ENCODE measurements around the gene SEMA4D.

Gene SEMA4D

DNA sequence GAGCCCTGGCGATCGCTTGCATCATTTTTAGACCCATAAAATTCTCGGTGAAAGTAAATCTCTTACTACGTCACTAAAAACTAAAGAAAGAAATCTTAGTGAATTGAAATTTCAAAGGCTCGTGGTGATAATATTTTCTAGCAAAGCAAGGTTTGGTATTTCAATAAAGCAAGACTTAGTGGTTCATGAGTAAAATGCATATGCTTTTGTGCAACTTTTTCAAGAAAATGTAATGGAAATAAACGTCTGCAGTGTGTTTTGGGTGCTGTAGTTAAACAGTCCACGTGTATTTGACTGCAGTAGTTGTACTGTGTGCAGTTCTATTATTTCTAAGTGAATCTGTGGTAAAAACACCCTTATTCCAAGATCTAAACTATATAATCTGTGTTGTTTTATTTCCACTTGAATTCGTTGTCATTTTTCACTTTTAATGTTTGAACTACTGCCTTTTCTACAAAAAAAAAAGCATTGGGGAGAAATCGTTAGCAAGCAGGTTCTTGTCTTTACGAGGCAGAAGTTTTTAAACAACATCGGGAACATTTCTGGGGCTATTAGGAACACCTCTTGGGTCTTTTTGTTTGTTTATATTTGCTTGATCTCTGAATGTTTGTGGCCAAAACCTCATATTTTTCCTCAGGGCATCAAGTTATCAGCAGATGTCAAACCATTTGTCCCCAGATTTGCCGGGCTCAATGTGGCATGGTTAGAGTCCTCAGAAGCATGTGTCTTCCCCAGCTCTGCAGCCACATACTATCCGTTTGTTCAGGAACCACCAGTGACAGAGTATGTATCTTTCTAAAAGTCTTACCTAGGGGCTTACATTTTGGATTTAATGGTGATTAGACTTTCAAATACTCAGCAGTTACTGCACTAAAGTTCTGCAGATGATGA is 178.7 kb downstream of the SEMA4D start:
- no peak for DNase-seq (ENCODE audit: low read depth)
- peak overlapping the region; percentile 69 for H3K4me3 ChIP-seq (ENCODE audit: low read depth, low read length)
- TF ChIP-seq, protein P1, sequence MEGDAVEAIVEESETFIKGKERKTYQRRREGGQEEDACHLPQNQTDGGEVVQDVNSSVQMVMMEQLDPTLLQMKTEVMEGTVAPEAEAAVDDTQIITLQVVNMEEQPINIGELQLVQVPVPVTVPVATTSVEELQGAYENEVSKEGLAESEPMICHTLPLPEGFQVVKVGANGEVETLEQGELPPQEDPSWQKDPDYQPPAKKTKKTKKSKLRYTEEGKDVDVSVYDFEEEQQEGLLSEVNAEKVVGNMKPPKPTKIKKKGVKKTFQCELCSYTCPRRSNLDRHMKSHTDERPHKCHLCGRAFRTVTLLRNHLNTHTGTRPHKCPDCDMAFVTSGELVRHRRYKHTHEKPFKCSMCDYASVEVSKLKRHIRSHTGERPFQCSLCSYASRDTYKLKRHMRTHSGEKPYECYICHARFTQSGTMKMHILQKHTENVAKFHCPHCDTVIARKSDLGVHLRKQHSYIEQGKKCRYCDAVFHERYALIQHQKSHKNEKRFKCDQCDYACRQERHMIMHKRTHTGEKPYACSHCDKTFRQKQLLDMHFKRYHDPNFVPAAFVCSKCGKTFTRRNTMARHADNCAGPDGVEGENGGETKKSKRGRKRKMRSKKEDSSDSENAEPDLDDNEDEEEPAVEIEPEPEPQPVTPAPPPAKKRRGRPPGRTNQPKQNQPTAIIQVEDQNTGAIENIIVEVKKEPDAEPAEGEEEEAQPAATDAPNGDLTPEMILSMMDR (IDR thresholded peaks at IDR 0.05; ENCODE audit: insufficient read depth, low read depth, low read length, missing control alignments), result no peak

- H3K4me3 ChIP-seq (ENCODE audit: low read depth, low read length), result peak within 1 kb of the TSS; percentile 69
- TF ChIP-seq, protein P1 (IDR thresholded peaks at IDR 0.05; ENCODE audit: insufficient read depth, low read depth, low read length, missing control alignments), result peak; percentile 61
- peak; percentile 97 for DNase-seq (ENCODE audit: low read depth)
These were observed 179.5 kb downstream of the SEMA4D start, which contains the start of gene SECISBP2 for GRCh38 chr9:89318123-89319014. TSS of gene SECISBP2 (plus strand) at chr9:89318500. CDS start at chr9:89318577, 77 bp downstream.

GRCh38 chr9:89317282-89317681 is 180.6 kb downstream of the SEMA4D start:
- TF ChIP-seq, protein P1 (IDR thresholded peaks at IDR 0.05; ENCODE audit: insufficient read depth, low read depth, low read length, missing control alignments), result no peak
- DNase-seq (ENCODE audit: low read depth), result no peak

DNA sequence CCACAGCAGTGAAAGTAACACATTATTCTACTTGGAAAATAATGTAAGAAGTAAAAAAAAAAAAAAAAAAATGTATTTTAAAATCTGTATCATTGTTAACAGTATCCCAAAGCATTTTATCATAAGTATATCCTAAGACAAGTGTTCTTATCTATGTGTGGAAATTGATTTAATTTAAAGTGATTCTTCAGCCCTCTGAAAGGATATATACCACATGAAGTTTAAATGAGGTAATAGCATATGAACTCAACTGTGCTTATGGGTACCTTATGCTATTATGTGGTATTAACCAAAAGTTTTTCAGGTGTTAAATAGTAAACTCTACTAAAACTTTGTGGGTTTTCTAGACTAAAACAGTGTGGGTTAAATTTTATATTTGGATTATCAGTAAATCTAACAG is 182.4 kb downstream of the SEMA4D start:
- no peak overlapping the region for H3K4me3 ChIP-seq (ENCODE audit: low read depth, low read length)
- no peak for DNase-seq (ENCODE audit: low read depth)
- TF ChIP-seq, protein P1 (IDR thresholded peaks at IDR 0.05; ENCODE audit: insufficient read depth, low read depth, low read length, missing control alignments), result no peak

More at GRCh38 chr9:89317282-89317681, 180.6 kb downstream of the SEMA4D start:
- H3K4me3 ChIP-seq (ENCODE audit: low read depth, low read length), result peak overlapping the region; percentile 69

DNA sequence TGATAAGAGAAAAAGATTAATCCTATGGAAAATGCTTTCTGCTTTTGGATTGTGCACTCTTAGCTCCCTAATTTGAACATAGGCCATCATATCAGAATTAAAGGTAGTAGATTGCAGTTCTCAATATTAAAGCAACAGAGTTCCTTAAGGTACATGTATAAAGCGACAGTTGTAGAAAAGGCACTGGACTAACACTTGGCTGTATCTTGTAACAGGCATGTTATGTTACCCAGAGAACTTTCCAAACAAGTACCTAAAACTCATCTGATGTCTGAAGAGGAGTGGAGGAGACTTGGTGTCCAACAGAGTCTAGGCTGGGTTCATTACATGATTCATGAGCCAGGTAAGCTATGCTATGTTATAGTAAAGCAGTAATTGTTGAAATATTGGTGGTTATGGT is 183.0 kb downstream of the SEMA4D start:
- TF ChIP-seq, protein P1 (IDR thresholded peaks at IDR 0.05; ENCODE audit: insufficient read depth, low read depth, low read length, missing control alignments), result no peak
- no peak for DNase-seq (ENCODE audit: low read depth)
- peak overlapping the region; percentile 79 for H3K4me3 ChIP-seq (ENCODE audit: low read depth, low read length)

DNA sequence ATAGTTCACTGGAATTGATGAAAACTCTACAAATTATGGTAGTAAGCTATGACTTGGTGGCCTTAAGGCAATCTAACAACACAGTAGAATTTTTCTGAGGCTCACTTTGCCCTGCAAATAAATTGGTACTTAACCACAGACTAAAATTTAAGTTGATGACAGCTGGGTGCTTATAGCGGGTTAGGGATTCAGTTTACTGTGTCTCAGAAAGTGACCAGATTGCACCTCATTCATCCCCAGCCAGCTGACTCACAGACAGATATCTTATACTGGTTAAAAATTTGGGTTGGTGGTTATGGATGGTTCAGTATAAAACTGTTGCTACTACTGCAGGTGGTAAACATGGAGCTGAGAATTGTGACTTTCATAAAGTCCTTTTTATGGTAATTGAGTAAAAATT is 184.1 kb downstream of the SEMA4D start:
- DNase-seq (ENCODE audit: low read depth), result no peak
- peak overlapping the region; percentile 79 for H3K4me3 ChIP-seq (ENCODE audit: low read depth, low read length)
- TF ChIP-seq, protein P1 (IDR thresholded peaks at IDR 0.05; ENCODE audit: insufficient read depth, low read depth, low read length, missing control alignments), result no peak
